ENCODE data around the gene HINFP.

The HINFP gene

DNA sequence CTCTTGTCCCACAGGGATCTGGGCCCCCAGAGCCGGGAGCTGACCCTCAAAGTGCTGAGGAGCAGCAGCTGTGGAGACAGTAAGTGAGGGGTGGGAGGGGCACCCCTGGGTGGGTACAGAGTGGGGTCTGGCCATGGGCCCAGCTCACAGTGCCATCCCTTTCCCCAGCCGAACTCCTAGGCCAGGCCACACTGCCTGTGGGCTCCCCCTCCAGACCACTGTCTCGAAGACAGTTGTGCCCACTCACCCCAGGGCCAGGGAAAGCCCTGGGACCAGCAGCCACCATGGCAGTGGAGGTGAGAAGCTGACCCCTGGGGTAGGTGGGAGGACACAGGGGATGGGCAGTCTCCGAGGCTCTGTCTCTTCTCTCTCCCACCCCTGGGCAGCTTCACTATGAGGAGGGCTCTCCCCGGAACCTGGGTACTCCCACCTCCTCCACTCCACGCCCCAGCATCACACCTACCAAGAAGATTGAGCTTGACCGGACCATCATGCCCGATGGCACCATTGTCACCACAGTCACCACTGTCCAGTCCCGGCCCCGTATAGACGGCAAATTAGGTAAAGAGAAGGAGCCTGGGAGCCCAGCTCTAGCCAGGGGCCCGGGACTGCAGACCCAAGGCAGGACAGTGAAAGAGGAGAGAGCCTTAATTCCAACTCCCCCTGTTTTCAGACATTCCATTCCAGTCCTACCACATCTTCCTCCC is 8.9 kb upstream of the HINFP start:
- H3K27me3 ChIP-seq (ENCODE audit: insufficient read depth, low read depth, severe bottlenecking), result no peaks in the 10 kb centered on the region
- no peak overlapping the region for H3K27ac ChIP-seq
- no peak for TF ChIP-seq CTCF (IDR thresholded peaks at IDR 0.05; ENCODE audit: low read depth, low read length)
- H3K4me3 ChIP-seq (ENCODE audit: low read depth, low read length), result no peak overlapping the region
- H3K36me3 ChIP-seq, result peaks cover 23% of the 10 kb centered on the region
- no peaks in the 10 kb centered on the region for H3K9me3 ChIP-seq (ENCODE audit: severe bottlenecking)
- DNase-seq, result no peak

- Histone ChIP-seq H3K9me3 (ENCODE audit: severe bottlenecking) (no peaks in the 10 kb centered on the region), H3K27me3 (ENCODE audit: insufficient read depth, low read depth, severe bottlenecking) (no peaks in the 10 kb centered on the region), H3K36me3 (peaks cover 26% of the 10 kb centered on the region), H3K27ac (no peak overlapping the region), H3K4me3 (ENCODE audit: low read depth, low read length) (no peak overlapping the region)
- TF ChIP-seq CTCF (IDR thresholded peaks at IDR 0.05; ENCODE audit: low read depth, low read length), result no peak
- no peak for DNase-seq
These were observed 7.7 kb upstream of the HINFP start for GRCh38 chr11:119113716-119114115.

DNA sequence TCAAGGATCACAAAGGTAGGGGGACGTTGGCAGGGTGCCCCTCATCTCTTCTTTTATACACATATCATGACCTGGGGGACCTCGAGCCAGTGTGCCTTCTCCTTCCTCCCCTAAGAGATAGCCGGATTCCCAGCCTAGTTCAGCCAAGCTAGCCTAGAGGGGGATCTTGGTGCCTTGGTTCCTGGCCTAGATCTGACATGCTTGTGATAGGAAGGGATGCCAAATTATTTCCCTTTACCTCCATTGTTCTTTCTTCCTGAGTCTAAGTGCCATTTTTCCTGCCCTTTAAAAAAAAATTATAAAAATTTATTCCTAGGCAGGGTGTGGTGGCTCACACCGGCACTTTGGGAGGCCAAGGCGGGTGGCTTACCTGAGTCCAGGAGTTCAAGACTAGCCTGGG is 7.0 kb upstream of the HINFP start:
- no peaks in the 10 kb centered on the region for H3K9me3 ChIP-seq (ENCODE audit: severe bottlenecking)
- H3K27ac ChIP-seq, result no peak overlapping the region
- TF ChIP-seq CTCF (IDR thresholded peaks at IDR 0.05; ENCODE audit: low read depth, low read length), result no peak
- H3K27me3 ChIP-seq (ENCODE audit: insufficient read depth, low read depth, severe bottlenecking), result no peaks in the 10 kb centered on the region
- H3K4me3 ChIP-seq (ENCODE audit: low read depth, low read length), result no peak overlapping the region
- H3K36me3 ChIP-seq, result peaks cover 26% of the 10 kb centered on the region
- no peak for DNase-seq

- Histone ChIP-seq H3K36me3 (peaks cover 22% of the 10 kb centered on the region), H3K27me3 (ENCODE audit: insufficient read depth, low read depth, severe bottlenecking) (no peaks in the 10 kb centered on the region), H3K4me3 (ENCODE audit: low read depth, low read length) (no peak overlapping the region), H3K27ac (no peak overlapping the region), H3K9me3 (ENCODE audit: severe bottlenecking) (no peaks in the 10 kb centered on the region)
- no peak for TF ChIP-seq CTCF (IDR thresholded peaks at IDR 0.05; ENCODE audit: low read depth, low read length)
- no peak for DNase-seq
These were observed 5.7 kb upstream of the HINFP start for GRCh38 chr11:119115484-119116234.

DNA sequence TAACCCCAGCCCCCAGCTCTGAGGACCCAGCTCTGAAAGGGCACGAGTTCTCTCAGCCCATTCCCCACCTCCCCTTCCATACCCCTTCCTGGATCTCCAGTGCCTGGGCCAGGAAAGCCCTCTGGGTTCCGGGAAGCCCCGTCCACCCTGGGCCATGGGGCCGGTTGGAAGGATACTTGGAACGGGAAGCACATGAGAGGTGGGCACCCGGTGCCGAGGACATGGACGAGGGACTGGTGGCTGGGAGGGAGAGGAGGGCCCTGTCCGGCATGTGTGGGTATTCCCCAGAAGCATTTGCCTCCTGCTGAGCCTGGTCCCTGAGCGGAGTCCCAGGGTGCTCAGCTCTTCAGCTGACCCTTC is 5.2 kb upstream of the HINFP start:
- H3K9me3 ChIP-seq (ENCODE audit: severe bottlenecking), result no peaks in the 10 kb centered on the region
- H3K4me3 ChIP-seq (ENCODE audit: low read depth, low read length), result no peak overlapping the region
- DNase-seq, result no peak
- TF ChIP-seq CTCF (IDR thresholded peaks at IDR 0.05; ENCODE audit: low read depth, low read length), result no peak
- H3K27me3 ChIP-seq (ENCODE audit: insufficient read depth, low read depth, severe bottlenecking), result no peaks in the 10 kb centered on the region
- no peak overlapping the region for H3K27ac ChIP-seq
- peaks cover 17% of the 10 kb centered on the region for H3K36me3 ChIP-seq
